ENCODE results near the gene PRR19.
A peak's percentile ranks its signal among the peaks of the same experiment; 100 is the strongest.

Gene PRR19

GRCh38 chr19:42279902-42280814, 21.8 kb upstream of the PRR19 start:
- TF ChIP-seq ZFP3 (CRISPR knock-in tag; IDR thresholded peaks at IDR 0.05) (no peak), PATZ1 (CRISPR knock-in tag; IDR thresholded peaks at IDR 0.05; ENCODE audit: borderline replicate concordance) (peak; percentile 96; the same call in 1 of the 2 replicates)
- peak; percentile 70 for ATAC-seq

GRCh38 chr19:42280815-42281145, 21.2 kb upstream of the PRR19 start:
- TF ChIP-seq ZNF70 (CRISPR knock-in tag; IDR thresholded peaks at IDR 0.05) (no peak), ARNTL (CRISPR knock-in tag; IDR thresholded peaks at IDR 0.05; ENCODE audit: borderline replicate concordance, low read depth) (no peak), PATZ1 (CRISPR knock-in tag; IDR thresholded peaks at IDR 0.05; ENCODE audit: borderline replicate concordance) (no peak), SNAI2 (CRISPR knock-in tag; IDR thresholded peaks at IDR 0.05) (no peak), OSR1 (CRISPR knock-in tag; IDR thresholded peaks at IDR 0.05) (no peak), CSDC2 (CRISPR knock-in tag; IDR thresholded peaks at IDR 0.05) (no peak), ZNF565 (CRISPR knock-in tag; conservative IDR thresholded peaks at IDR 0.05; ENCODE audit: low read depth) (no peak), ZNF8 (CRISPR knock-in tag; IDR thresholded peaks at IDR 0.05) (no peak), CREB5 (CRISPR knock-in tag; IDR thresholded peaks at IDR 0.05; ENCODE audit: low read depth) (no peak), BACH2 (CRISPR knock-in tag; IDR thresholded peaks at IDR 0.05; ENCODE audit: borderline replicate concordance) (no peak), ZC3H10 (CRISPR knock-in tag; IDR thresholded peaks at IDR 0.05) (no peak), POU6F1 (CRISPR knock-in tag; IDR thresholded peaks at IDR 0.05; ENCODE audit: borderline replicate concordance, low read depth) (no peak), GLIS3 (CRISPR knock-in tag; IDR thresholded peaks at IDR 0.05) (no peak), TOX (CRISPR knock-in tag; IDR thresholded peaks at IDR 0.05; ENCODE audit: borderline replicate concordance) (no peak), TCF4 (CRISPR knock-in tag; IDR thresholded peaks at IDR 0.05; ENCODE audit: borderline replicate concordance) (no peak), ESRRG (CRISPR knock-in tag; IDR thresholded peaks at IDR 0.05) (no peak), PPARA (CRISPR knock-in tag; IDR thresholded peaks at IDR 0.05; ENCODE audit: borderline replicate concordance) (no peak), ISL1 (CRISPR knock-in tag; IDR thresholded peaks at IDR 0.05) (no peak)
- peak; percentile 13 for ATAC-seq

GRCh38 chr19:42281146-42281826, 20.6 kb upstream of the PRR19 start:
- ATAC-seq, result peak; percentile 10
- TF ChIP-seq ZC3H10 (CRISPR knock-in tag; IDR thresholded peaks at IDR 0.05) (no peak), PATZ1 (CRISPR knock-in tag; IDR thresholded peaks at IDR 0.05; ENCODE audit: borderline replicate concordance) (peak; percentile 86; the same call in 1 of the 2 replicates)

All from SK-N-SH treated with all-trans-retinoic acid at 6 μM for 48 hours (cell line).